Middle frontal gyrus (tissue), 1 donor: ENCODE measurements around the gene ANO9.
"Not testable (repeated sequence)": the region's sequence is repeated elsewhere in the genome, so short reads cannot be mapped to it uniquely, and the experiment has no call there.

ENCODE experiments used
- DNase-seq: peaks from one replicate; pipeline ENCODE4 v3.0.0-alpha.2; 2015; ENCODE audit warnings: low spot score; ENCODE audit errors: extremely low spot score

Gene ANO9

GRCh38 chr11:434999-435740, 6.6 kb downstream of the ANO9 start:
- not testable (repeated sequence) for DNase-seq

DNA sequence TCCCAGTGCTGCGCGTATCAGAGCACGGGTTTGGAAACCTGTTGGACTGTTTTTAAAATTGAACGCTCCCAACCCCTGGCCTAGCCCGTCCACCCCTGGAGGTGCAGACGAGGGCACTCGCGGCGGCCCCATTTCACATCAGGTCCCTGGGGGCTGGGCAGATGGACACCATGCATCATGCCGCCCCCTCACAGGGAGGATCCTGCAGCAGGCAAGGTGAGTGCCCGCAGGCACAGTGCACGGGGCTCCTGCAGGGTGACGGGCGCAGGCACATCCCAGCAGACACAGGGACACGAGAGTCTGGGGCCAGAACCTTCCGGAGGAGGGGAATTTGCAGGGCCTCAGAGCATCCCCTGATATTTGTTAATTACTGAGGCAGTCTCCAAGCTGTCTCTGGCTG, 7.3 kb downstream of the ANO9 start:
- no peak for DNase-seq

GRCh38 chr11:433641-434040, 8.2 kb downstream of the ANO9 start:
- no peak for DNase-seq

DNA sequence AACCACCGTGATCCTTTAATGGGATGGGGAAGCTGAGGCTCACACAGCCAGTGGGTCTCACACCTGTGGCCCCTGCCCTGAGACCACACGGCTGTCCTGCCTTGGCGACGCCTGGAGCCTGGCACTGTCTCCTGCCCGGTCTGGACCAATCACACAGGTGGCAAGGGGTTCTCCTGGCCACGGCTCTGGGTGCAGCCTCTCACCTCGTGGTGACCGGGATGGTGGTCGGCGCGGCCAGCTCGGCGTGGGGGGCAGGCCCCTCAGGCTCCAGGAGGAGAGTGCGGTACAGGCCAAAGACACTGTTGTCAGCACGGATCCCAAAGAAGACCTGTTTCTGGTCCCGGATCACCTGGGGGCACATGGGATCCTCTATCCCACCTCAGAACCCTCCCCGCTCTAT, 8.7 kb downstream of the ANO9 start:
- DNase-seq, result no peak

DNA sequence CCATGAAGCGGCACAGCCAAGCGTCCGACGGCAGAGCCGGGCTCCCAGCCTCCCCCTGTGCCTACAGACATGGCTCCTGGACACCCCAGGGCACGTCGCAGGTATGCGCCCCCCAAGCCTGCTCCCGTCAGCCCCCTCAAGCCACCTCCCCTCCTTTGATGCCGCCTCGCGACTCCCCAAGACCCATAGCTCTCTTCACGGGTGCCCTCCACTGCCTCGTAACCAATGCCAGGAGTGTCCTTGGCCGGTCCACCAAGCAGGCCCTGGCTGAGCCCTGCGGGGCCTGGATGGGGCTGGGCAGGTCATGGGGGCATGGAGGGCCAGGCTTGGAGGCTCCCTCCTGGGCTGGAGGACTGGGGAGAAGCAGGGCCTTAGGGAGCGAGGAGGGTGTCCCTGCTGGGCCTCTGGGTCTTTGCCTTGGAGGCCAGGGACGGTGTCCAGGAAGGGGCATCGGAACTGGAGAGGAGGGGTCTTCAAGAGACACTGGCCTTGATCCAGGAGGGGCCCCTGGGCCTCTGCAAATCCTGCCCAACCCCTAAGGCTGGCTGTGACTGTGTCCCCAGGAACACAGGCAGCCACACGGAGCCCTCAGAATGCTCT, 9.2 kb downstream of the ANO9 start:
- DNase-seq, result no peak

DNA sequence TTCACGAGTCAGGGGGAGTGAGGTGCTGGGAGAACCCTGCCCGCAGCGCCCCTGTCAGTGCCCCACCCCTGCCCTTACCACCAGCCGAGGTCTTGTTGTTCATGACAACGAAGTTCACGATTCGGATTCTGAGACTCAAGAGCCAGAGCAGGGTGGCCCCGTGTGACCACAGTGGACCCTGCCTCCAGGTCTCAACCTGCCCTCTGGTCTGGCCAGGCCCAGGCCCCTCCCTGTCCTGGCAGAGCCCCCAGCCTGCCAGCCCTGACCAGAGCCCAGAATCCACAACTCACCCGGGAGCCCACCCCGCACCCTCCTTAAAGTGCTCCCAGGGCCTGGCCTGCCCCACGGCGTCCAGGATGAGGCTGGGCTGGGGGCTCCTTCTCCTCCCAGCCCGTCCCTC, 9.9 kb downstream of the ANO9 start:
- no peak for DNase-seq

DNA sequence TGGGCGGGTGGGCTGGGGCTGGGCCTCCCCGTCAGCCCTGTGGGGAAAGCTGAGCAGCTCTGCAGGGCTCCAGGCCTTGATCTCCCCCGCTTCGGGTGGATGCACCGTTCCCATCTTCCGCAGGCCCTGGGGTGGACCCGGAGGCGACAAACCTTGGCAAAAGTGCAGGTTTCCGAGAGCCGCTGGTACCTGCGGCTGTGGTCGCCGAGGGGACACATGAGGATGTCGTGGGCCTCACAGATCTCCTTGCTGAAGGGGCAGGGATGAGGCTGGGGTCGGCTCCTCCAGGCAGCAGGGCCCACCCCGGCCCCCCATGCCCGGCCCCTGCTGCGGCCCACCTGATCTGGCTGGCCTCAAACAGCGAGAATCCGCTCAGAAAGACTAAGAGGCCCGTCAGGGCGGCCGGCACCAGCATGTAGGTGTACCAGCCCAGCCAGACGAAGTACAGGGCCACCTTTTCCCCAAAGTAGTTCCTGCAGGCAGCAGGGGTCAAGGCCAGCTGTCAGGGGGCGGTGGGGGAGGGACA, 11.8 kb downstream of the ANO9 start:
- no peak for DNase-seq

DNA sequence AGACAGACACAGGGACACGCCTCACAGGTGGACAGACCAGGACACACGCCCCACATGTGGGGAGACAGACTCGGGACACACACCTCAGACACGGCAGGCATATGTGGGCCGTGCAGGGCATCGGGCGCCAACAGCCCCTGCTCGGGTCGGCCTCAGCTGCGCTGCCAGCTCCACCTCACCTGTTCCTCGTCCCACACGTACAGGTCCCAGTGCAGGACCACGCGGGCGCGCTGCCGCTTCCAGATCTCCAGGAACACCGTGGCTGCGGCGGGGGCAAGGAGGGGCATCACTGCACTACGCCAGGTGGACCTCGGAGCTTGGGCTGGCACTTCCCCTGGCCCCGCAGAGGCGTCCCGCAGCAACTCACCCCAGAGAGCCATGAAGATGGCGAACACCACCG, 12.4 kb downstream of the ANO9 start:
- DNase-seq, result no peak

- DNase-seq, result no peak
These were observed 13.5 kb downstream of the ANO9 start for GRCh38 chr11:428295-428694.

- DNase-seq, result no peak
These were observed 15.0 kb downstream of the ANO9 start for GRCh38 chr11:426851-427250.

DNA sequence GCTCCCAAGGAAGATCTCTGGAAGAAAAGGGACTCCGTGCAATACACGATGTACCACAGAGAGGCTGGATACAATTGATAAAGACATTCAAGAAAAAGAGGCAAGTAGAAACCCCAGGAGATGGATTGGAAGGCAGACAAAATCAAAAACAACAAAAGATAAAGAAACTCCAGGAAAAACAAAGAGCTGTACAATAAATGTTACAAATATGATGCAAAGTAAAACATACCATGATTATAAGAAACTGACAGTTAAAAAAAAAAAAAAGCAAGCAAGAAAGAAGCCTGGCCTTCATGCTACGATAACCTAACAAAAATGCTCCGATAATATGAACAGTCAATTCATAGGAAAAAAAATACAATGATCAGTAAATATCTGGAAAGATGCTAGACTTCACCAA, 16.5 kb downstream of the ANO9 start:
- no peak for DNase-seq

GRCh38 chr11:424766-425165, 17.0 kb downstream of the ANO9 start:
- DNase-seq, result not testable (repeated sequence)

- DNase-seq, result no peak
These were observed 17.6 kb downstream of the ANO9 start for GRCh38 chr11:424232-424631.

- DNase-seq, result no peak
These were observed 19.6 kb downstream of the ANO9 start for GRCh38 chr11:422249-422656.

GRCh38 chr11:420911-421321, 20.9 kb downstream of the ANO9 start:
- DNase-seq, result no peak

DNA sequence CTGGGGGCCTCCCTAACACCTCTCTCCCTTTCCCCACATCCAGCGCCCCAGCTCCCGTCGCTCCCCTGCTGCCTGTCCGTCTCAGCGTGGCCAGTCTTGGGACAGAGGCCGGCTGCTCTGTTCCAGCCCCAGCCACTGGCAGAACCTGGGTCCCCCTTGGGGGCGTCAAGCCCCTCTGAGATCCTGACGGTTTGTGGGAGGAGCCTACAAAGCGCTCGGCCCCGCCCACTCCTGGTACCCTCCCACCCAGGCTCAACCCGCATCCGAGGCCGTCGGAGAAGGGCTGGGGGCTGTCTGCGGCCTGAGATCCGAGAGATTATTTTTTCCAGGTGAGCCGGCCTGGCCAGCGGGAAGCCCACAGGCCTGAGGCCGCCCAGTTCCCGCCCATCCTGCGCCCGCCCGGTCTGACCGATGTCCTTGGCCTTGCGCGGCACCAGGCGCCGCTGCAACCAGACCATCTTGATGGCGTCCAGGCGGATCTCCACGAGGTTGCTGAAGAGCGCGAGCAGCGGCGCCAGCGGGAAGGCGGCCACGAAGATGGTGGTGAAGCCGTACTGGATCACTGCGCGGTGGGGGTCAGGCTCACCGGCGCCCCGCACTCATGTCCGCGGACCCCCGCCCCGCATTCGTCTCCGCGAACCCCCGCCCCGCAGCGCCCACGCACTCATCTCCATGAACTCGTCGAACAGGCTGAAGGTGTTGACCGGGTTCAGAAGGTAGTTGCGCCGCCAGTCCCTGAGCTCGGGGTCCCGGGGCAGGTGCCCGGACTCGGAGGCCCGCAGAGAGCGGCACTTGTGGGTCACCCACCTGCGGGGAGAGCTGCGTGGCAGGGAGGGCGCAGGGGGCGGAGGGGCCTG, 21.5 kb downstream of the ANO9 start:
- no peak for DNase-seq

DNA sequence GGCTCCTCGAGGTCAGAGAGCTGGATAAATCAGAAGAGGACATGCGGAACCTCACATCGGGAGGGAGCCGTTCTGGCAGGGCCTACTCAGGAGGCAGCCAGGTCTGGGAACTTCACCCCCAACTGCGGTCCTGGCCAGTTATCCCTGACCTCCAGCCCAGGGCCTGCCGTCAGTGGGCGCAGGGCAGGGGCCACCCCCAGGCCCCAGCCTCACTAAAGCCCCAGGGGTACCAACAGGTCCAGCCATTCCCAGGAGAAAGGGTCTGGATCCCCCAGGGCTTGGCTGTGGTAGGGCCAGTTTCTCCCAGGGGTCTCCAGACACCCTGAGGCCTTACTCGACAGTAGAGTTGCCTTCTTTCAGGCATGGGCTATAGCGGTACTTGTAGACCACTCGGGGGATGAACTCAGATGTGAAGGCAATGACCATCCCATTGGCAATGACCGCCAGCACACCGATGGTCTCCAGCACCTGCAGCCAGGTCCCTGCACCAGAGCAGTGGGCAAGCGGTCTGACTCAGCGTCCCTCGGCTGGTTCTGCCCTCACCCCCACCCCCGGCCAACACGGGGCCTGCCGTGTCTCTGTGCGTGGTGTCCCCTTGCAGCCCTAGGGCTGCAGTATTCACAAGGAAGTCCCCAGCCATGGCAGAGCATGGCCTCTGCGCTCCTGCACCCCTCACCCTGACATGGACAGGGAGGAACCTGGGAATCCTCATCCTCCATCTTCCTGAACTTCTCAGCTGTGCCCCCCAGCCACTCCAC, 22.4 kb downstream of the ANO9 start:
- no peak for DNase-seq

DNA sequence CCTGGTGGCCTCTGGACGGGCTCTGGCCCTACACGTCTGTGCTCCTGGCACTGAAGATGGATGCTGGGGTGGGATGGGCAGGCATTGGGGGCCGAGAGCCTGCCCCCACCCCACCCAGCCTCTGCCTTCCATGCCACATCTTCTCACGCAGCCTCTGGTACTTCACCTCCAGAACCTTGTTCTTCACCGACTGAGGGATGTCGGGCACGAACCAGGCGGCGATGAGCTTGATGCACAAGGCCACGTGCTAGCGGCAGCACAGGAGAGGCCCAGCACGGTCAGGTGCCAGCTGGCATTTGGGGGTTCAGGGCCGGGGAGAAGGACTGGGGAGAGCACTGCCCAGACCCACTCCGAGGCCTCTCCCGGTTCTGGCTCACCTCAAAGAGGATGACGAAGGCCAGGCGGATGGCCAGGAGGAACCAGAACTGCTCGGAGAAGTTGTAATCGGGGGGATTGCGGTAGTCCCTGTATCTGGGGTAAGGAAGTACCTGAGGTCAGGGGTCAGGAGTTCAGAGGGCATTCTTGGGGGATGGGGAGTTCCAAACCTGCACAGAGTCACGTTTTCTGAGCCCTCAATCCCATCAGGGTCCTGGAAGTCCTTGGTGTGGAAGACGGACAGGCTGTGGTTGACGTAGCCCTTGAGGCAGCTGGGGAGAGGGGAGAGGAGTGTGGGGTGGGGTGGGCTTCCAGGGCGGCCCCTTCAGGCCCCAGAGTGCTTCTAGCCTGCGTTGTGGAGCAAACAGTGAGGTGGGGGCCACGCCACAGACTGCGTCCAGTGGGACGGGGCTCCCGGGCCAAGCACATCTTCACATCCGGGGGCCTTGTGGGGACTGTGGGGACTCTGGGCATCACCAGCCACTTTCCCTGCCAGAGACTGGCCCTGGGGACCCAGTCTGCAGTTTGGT, 23.2 kb downstream of the ANO9 start:
- DNase-seq, result no peak

DNA sequence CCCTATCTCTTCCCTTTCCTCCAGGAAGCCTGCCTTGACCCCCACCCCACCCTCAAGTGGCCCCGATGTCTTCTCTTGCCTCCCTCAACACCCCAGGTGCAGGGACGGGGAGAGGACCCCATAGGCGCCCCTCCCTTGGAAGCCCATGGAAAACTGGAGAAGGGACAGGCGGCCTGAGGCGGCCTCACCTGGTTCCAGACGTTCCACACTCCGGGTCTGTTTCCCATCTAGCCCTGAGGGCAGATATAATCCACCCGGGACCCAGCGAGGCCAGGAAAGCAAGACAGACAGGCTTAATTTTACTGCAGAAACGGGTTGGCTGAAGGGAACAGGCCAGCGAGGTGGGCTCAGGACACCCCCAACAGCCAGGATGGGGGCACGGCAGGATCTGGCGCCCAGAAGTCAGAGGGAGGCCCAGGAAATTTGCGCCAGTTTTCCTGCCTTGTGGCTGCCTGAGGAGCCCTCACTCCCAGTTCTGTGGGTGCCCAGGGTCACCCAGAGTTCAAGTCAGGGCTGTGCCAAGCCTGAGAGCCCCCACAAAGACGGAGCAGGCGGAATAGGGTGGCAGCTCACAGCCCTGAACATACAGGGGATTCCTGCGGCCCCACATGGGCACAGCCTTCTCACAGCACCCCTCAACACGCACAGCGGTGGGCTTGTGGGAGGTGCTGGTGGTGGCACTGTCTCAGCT, 24.0 kb downstream of the ANO9 start:
- no peak for DNase-seq
